HAP-1 (cell line): ENCODE results near the gene OSTN.
"Not testable (repeated sequence)": the region's sequence is repeated elsewhere in the genome, so short reads cannot be mapped to it uniquely, and the experiment has no call there.

Experiments used
- DNase-seq, 2 experiments: peaks; one replicate each; pipeline ENCODE4 v3.0.0-alpha.2; 2016 to 2020; ENCODE audit warnings: low spot score in 2 of 2
- H3K27me3 ChIP-seq: fragments of 250-450 bp; sonication (Bioruptor Pico); 2 replicates; pipeline ENCODE4 v1.5.1; 2020; ENCODE audit warnings: low read depth, mild to moderate bottlenecking, moderate library complexity
- H3K36me3 ChIP-seq: fragments of 250-450 bp; sonication (Bioruptor Pico); replicated peaks from 2 replicates; pipeline ENCODE4 v1.5.1; 2020; ENCODE audit warnings: mild to moderate bottlenecking
- H3K4me1 ChIP-seq: fragments of 250-450 bp; sonication (Bioruptor Pico); 2 replicates; pipeline ENCODE4 v1.5.1; 2020; ENCODE audit warnings: mild to moderate bottlenecking
- H3K4me3 ChIP-seq: fragments of 250-450 bp; sonication (Bioruptor Pico); 2 replicates; pipeline ENCODE4 v1.5.1; 2020; ENCODE audit warnings: mild to moderate bottlenecking, moderate library complexity
- H3K9me3 ChIP-seq: fragments of 250-450 bp; sonication (Bioruptor Pico); 2 replicates; pipeline ENCODE4 v1.5.1; 2020; ENCODE audit warnings: mild to moderate bottlenecking, moderate library complexity
- in situ Hi-C: fragments of 300-500 bp; cut with MboI; formaldehyde crosslinking; loops from 3 replicates; pipeline ENCODE4 v1.14.3; 2020; ENCODE audit warnings: low sequenced_read_pairs, inconsistent platforms, mixed read lengths

Gene OSTN

GRCh38 chr3:191198932-191199331 lies at the start of gene OSTN:
TSS of gene OSTN (plus strand) at chr3:191199241. CDS start at chr3:191212533, 13,292 bp downstream.
- Histone ChIP-seq H3K4me1 (no peaks in the 10 kb centered on the region; the same call in 1 of the 2 replicates), H3K27me3 (no peaks in the 10 kb centered on the region), H3K4me3 (no peak within 1 kb of the TSS), H3K9me3 (no peaks in the 10 kb centered on the region), H3K36me3 (no peaks in the 10 kb centered on the region)
- no peak for DNase-seq
- in situ Hi-C loops, result no loop called here

- no peaks in the 10 kb centered on the region for H3K9me3 ChIP-seq
- DNase-seq, result no peak
- in situ Hi-C loops, result no loop called here
- no peaks in the 10 kb centered on the region for H3K36me3 ChIP-seq
- H3K27me3 ChIP-seq, result no peaks in the 10 kb centered on the region
- no peaks in the 10 kb centered on the region for H3K4me1 ChIP-seq
- H3K4me3 ChIP-seq, result no peak overlapping the region
Observed at GRCh38 chr3:191151653-191152052, 47.4 kb upstream of the OSTN start.

- no peaks in the 10 kb centered on the region for H3K4me1 ChIP-seq
- DNase-seq, result no peak
- no peaks in the 10 kb centered on the region for H3K36me3 ChIP-seq
- H3K4me3 ChIP-seq, result no peak overlapping the region
- no peaks in the 10 kb centered on the region for H3K9me3 ChIP-seq
- peaks cover 2% of the 10 kb centered on the region; the same call in 1 of the 2 replicates for H3K27me3 ChIP-seq
- in situ Hi-C loops, result no loop called here
Observed at GRCh38 chr3:191154827-191155226, 44.2 kb upstream of the OSTN start.

GRCh38 chr3:191158247-191158646 lies 40.8 kb upstream of the OSTN start:
- Histone ChIP-seq H3K27me3 (peaks cover 2% of the 10 kb centered on the region; the same call in 1 of the 2 replicates), H3K4me1 (no peaks in the 10 kb centered on the region), H3K9me3 (no peaks in the 10 kb centered on the region), H3K36me3 (no peaks in the 10 kb centered on the region), H3K4me3 (no peak overlapping the region)
- no peak for DNase-seq
- in situ Hi-C loops, result no loop called here

GRCh38 chr3:191158815-191159214 lies 40.2 kb upstream of the OSTN start:
- Histone ChIP-seq H3K9me3 (no peaks in the 10 kb centered on the region), H3K27me3 (peaks cover 2% of the 10 kb centered on the region; the same call in 1 of the 2 replicates), H3K36me3 (no peaks in the 10 kb centered on the region), H3K4me1 (no peaks in the 10 kb centered on the region), H3K4me3 (no peak overlapping the region)
- no peak for DNase-seq
- in situ Hi-C loops, result no loop called here

- DNase-seq, result no peak
- no peak overlapping the region for H3K4me3 ChIP-seq
- no peaks in the 10 kb centered on the region for H3K27me3 ChIP-seq
- H3K36me3 ChIP-seq, result no peaks in the 10 kb centered on the region
- H3K4me1 ChIP-seq, result no peaks in the 10 kb centered on the region; the same call in 1 of the 2 replicates
- in situ Hi-C loops, result no loop called here
- no peaks in the 10 kb centered on the region for H3K9me3 ChIP-seq
Observed at GRCh38 chr3:191165802-191166201, 33.2 kb upstream of the OSTN start.

GRCh38 chr3:191166368-191166767 lies 32.7 kb upstream of the OSTN start:
- Histone ChIP-seq H3K4me1 (no peaks in the 10 kb centered on the region; the same call in 1 of the 2 replicates), H3K36me3 (no peaks in the 10 kb centered on the region), H3K4me3 (no peak overlapping the region), H3K27me3 (no peaks in the 10 kb centered on the region), H3K9me3 (no peaks in the 10 kb centered on the region)
- no peak for DNase-seq
- in situ Hi-C loops, result no loop called here

GRCh38 chr3:191169566-191169965 lies 29.5 kb upstream of the OSTN start:
- H3K36me3 ChIP-seq, result no peaks in the 10 kb centered on the region
- DNase-seq, result no peak
- no peak overlapping the region for H3K4me3 ChIP-seq
- no peaks in the 10 kb centered on the region; the same call in 1 of the 2 replicates for H3K4me1 ChIP-seq
- H3K27me3 ChIP-seq, result no peaks in the 10 kb centered on the region
- H3K9me3 ChIP-seq, result no peaks in the 10 kb centered on the region
- in situ Hi-C loops, result no loop called here

- no peak overlapping the region for H3K4me3 ChIP-seq
- no peaks in the 10 kb centered on the region for H3K36me3 ChIP-seq
- no peak for DNase-seq
- in situ Hi-C loops, result no loop called here
- H3K4me1 ChIP-seq, result no peaks in the 10 kb centered on the region; the same call in 1 of the 2 replicates
- H3K27me3 ChIP-seq, result no peaks in the 10 kb centered on the region
- no peaks in the 10 kb centered on the region for H3K9me3 ChIP-seq
Observed at GRCh38 chr3:191170097-191170496, 28.9 kb upstream of the OSTN start.

GRCh38 chr3:191175102-191175501 lies 23.9 kb upstream of the OSTN start:
- H3K36me3 ChIP-seq, result no peaks in the 10 kb centered on the region
- H3K4me3 ChIP-seq, result no peak overlapping the region
- DNase-seq, result no peak
- no peaks in the 10 kb centered on the region; the same call in 1 of the 2 replicates for H3K9me3 ChIP-seq
- in situ Hi-C loops, result no loop called here
- no peaks in the 10 kb centered on the region for H3K27me3 ChIP-seq
- H3K4me1 ChIP-seq, result no peaks in the 10 kb centered on the region

GRCh38 chr3:191176038-191176785 lies 22.8 kb upstream of the OSTN start:
- Histone ChIP-seq H3K4me3 (no peak overlapping the region), H3K4me1 (no peaks in the 10 kb centered on the region), H3K36me3 (no peaks in the 10 kb centered on the region), H3K27me3 (no peaks in the 10 kb centered on the region), H3K9me3 (no peaks in the 10 kb centered on the region; the same call in 1 of the 2 replicates)
- in situ Hi-C loops, result no loop called here
- no peak for DNase-seq

GRCh38 chr3:191185382-191185781 lies 13.7 kb upstream of the OSTN start:
- not testable (repeated sequence) for H3K9me3 ChIP-seq

GRCh38 chr3:191188246-191188645 lies 10.8 kb upstream of the OSTN start:
- H3K4me1 ChIP-seq, H3K27me3 ChIP-seq, DNase-seq, H3K36me3 ChIP-seq, H3K9me3 ChIP-seq, in situ Hi-C loops, H3K4me3 ChIP-seq: not testable (repeated sequence)

More at GRCh38 chr3:191185382-191185781, 13.7 kb upstream of the OSTN start:
- H3K36me3 ChIP-seq, H3K4me3 ChIP-seq, DNase-seq, H3K27me3 ChIP-seq, in situ Hi-C loops: not testable (repeated sequence)
- peaks cover 10% of the 10 kb centered on the region for H3K4me1 ChIP-seq

GRCh38 chr3:191192270-191192669 lies 6.8 kb upstream of the OSTN start:
- H3K4me3 ChIP-seq, in situ Hi-C loops, DNase-seq, H3K9me3 ChIP-seq, H3K27me3 ChIP-seq, H3K4me1 ChIP-seq, H3K36me3 ChIP-seq: not testable (repeated sequence)
